Activated T-cell treated with anti-CD3 and anti-CD28 coated beads, Interleukin-2, amount 50 U/mL, for 72 hours (primary cell): ENCODE data around the gene THSD4. TPM values are rescaled to one million over a fixed set of nuclear protein-coding genes. Genes with fewer than 3 reads are reported as not detected.

Source experiments
- ATAC-seq, 2 donors: fragments of 150-1000 bp; cut with Tn5 transposase; replicated peaks in 1 of 2; 2 replicates each; pipeline ENCODE4 v1.10.0; 2021; ENCODE audit warnings: moderate library complexity in 2 of 2, mild to moderate bottlenecking in 1 of 2
- DNase-seq, 2 donors: peaks; one replicate each; pipeline ENCODE4 v3.0.0; 2021 to 2022; ENCODE audit warnings: mixed read lengths in 1 of 2
- H3K27ac Mint-ChIP-seq: one replicate; pipeline ENCODE4 v1.8.0; 2022; ENCODE audit warnings: mild to moderate bottlenecking, moderate library complexity, mixed read lengths
- H3K27me3 Mint-ChIP-seq: one replicate; pipeline ENCODE4 v1.8.0; 2022; ENCODE audit warnings: low read depth, mixed read lengths
- H3K36me3 Mint-ChIP-seq, 2 donors: one replicate each; pipeline ENCODE4 v1.8.0; 2022; ENCODE audit warnings: mixed read lengths in 2 of 2, mild to moderate bottlenecking in 1 of 2; ENCODE audit not compliant: insufficient read depth in 2 of 2
- H3K4me1 Mint-ChIP-seq: one replicate; pipeline ENCODE4 v1.8.0; 2022; ENCODE audit warnings: low read depth, mixed read lengths
- H3K4me3 Mint-ChIP-seq, 2 donors: one replicate each; pipeline ENCODE4 v1.8.0; 2022; ENCODE audit warnings: mild to moderate bottlenecking in 2 of 2, mixed read lengths in 2 of 2, moderate library complexity in 2 of 2
- H3K9me3 Mint-ChIP-seq, 2 donors: one replicate each; pipeline ENCODE4 v1.8.0; 2022; ENCODE audit warnings: mixed read lengths in 2 of 2
- total RNA-seq, 2 donors: library from RNA; stranded (reverse); gene quantifications; one replicate each; pipeline ENCODE4 v1.2.3, GENCODE V29; 2022

Gene THSD4
- total RNA-seq, 2 donors from 2014 or later: not detected

GRCh38 chr15:71328453-71328852 lies 213.2 kb downstream of the THSD4 start:
- Mint-ChIP-seq H3K27me3 (peaks cover 12% of the 10 kb centered on the region), H3K36me3 (no peaks in the 10 kb centered on the region), H3K27ac (peak overlapping the region; percentile 6), H3K4me1 (peaks cover 3% of the 10 kb centered on the region), H3K9me3 (no peaks in the 10 kb centered on the region), H3K4me3 (no peak overlapping the region)
- ATAC-seq: no peak
- DNase-seq: no peak

GRCh38 chr15:71329041-71329440 lies 213.8 kb downstream of the THSD4 start:
- H3K27ac Mint-ChIP-seq: no peak overlapping the region
- no peak for ATAC-seq
- no peak overlapping the region for H3K4me3 Mint-ChIP-seq
- peaks cover 8% of the 10 kb centered on the region for H3K4me1 Mint-ChIP-seq
- DNase-seq: no peak
- H3K36me3 Mint-ChIP-seq: no peaks in the 10 kb centered on the region
- peaks cover 12% of the 10 kb centered on the region for H3K27me3 Mint-ChIP-seq
- H3K9me3 Mint-ChIP-seq: no peaks in the 10 kb centered on the region

GRCh38 chr15:71329497-71330260 lies 214.4 kb downstream of the THSD4 start:
- Mint-ChIP-seq H3K27me3 (peaks cover 9% of the 10 kb centered on the region), H3K4me1 (peaks cover 10% of the 10 kb centered on the region), H3K9me3 (no peaks in the 10 kb centered on the region), H3K36me3 (no peaks in the 10 kb centered on the region), H3K27ac (no peak overlapping the region), H3K4me3 (no peak overlapping the region)
- ATAC-seq: peak in 1 of 2 donors; percentile 30
- DNase-seq: no peak

GRCh38 chr15:71330638-71331162 lies 215.4 kb downstream of the THSD4 start:
- Mint-ChIP-seq H3K36me3 (no peaks in the 10 kb centered on the region), H3K4me1 (peaks cover 10% of the 10 kb centered on the region), H3K9me3 (no peaks in the 10 kb centered on the region), H3K27ac (no peak overlapping the region), H3K4me3 (no peak overlapping the region), H3K27me3 (peaks cover 5% of the 10 kb centered on the region)
- no peak for DNase-seq
- no peak for ATAC-seq

GRCh38 chr15:71331173-71331572 lies 215.9 kb downstream of the THSD4 start:
- Mint-ChIP-seq H3K9me3 (no peaks in the 10 kb centered on the region), H3K4me1 (peaks cover 10% of the 10 kb centered on the region), H3K27ac (no peak overlapping the region), H3K27me3 (peaks cover 5% of the 10 kb centered on the region), H3K4me3 (no peak overlapping the region), H3K36me3 (no peaks in the 10 kb centered on the region)
- DNase-seq (no peak), ATAC-seq (no peak)

GRCh38 chr15:71332431-71333004 lies 217.2 kb downstream of the THSD4 start:
- Mint-ChIP-seq H3K27me3 (peaks cover 11% of the 10 kb centered on the region), H3K27ac (no peak overlapping the region), H3K36me3 (no peaks in the 10 kb centered on the region), H3K4me1 (peaks cover 10% of the 10 kb centered on the region), H3K9me3 (no peaks in the 10 kb centered on the region), H3K4me3 (no peak overlapping the region)
- no peak for ATAC-seq
- no peak for DNase-seq

- ATAC-seq: no peak
- peaks cover 10% of the 10 kb centered on the region for H3K4me1 Mint-ChIP-seq
- no peak overlapping the region for H3K4me3 Mint-ChIP-seq
- H3K9me3 Mint-ChIP-seq: no peaks in the 10 kb centered on the region
- H3K36me3 Mint-ChIP-seq: no peaks in the 10 kb centered on the region
- peaks cover 11% of the 10 kb centered on the region for H3K27me3 Mint-ChIP-seq
- no peak for DNase-seq
- H3K27ac Mint-ChIP-seq: peak overlapping the region; percentile 25
Observed at GRCh38 chr15:71333136-71333700, 217.9 kb downstream of the THSD4 start.

GRCh38 chr15:71333839-71334238 lies 218.6 kb downstream of the THSD4 start:
- peak overlapping the region; percentile 25 for H3K27ac Mint-ChIP-seq
- H3K9me3 Mint-ChIP-seq: no peaks in the 10 kb centered on the region
- H3K36me3 Mint-ChIP-seq: no peaks in the 10 kb centered on the region

GRCh38 chr15:71334434-71334833 lies 219.2 kb downstream of the THSD4 start:
- H3K27me3 Mint-ChIP-seq: peaks cover 11% of the 10 kb centered on the region
- H3K36me3 Mint-ChIP-seq: no peaks in the 10 kb centered on the region
- peaks cover 10% of the 10 kb centered on the region for H3K4me1 Mint-ChIP-seq
- H3K27ac Mint-ChIP-seq: no peak overlapping the region
- DNase-seq: no peak
- ATAC-seq: no peak
- no peaks in the 10 kb centered on the region for H3K9me3 Mint-ChIP-seq
- no peak overlapping the region for H3K4me3 Mint-ChIP-seq

More at GRCh38 chr15:71333839-71334238, 218.6 kb downstream of the THSD4 start:
- H3K4me1 Mint-ChIP-seq: peaks cover 10% of the 10 kb centered on the region
- peak in 1 of 2 donors; percentile 0 for DNase-seq
- H3K4me3 Mint-ChIP-seq: peak overlapping the region in 1 of 2 donors; percentile 13
- H3K27me3 Mint-ChIP-seq: peaks cover 11% of the 10 kb centered on the region
- ATAC-seq: peak; percentile 63 to 86

- DNase-seq: no peak
- Mint-ChIP-seq H3K27me3 (peaks cover 11% of the 10 kb centered on the region), H3K27ac (no peak overlapping the region), H3K9me3 (no peaks in the 10 kb centered on the region), H3K4me3 (no peak overlapping the region), H3K4me1 (peaks cover 10% of the 10 kb centered on the region), H3K36me3 (no peaks in the 10 kb centered on the region)
- no peak for ATAC-seq
Observed at GRCh38 chr15:71334873-71335272, 219.6 kb downstream of the THSD4 start.

- ATAC-seq: no peak
- DNase-seq: no peak
- no peak overlapping the region for H3K27ac Mint-ChIP-seq
- H3K4me3 Mint-ChIP-seq: no peak overlapping the region
- no peaks in the 10 kb centered on the region for H3K36me3 Mint-ChIP-seq
- H3K9me3 Mint-ChIP-seq: no peaks in the 10 kb centered on the region
- peaks cover 10% of the 10 kb centered on the region for H3K4me1 Mint-ChIP-seq
- peaks cover 11% of the 10 kb centered on the region for H3K27me3 Mint-ChIP-seq
Observed at GRCh38 chr15:71335591-71335990, 220.3 kb downstream of the THSD4 start.

GRCh38 chr15:71336671-71337070 lies 221.4 kb downstream of the THSD4 start:
- DNase-seq: no peak
- ATAC-seq: no peak
- Mint-ChIP-seq H3K27me3 (peaks cover 6% of the 10 kb centered on the region), H3K27ac (no peak overlapping the region), H3K9me3 (no peaks in the 10 kb centered on the region), H3K4me1 (peaks cover 10% of the 10 kb centered on the region), H3K4me3 (no peak overlapping the region), H3K36me3 (no peaks in the 10 kb centered on the region)

GRCh38 chr15:71337197-71337845 lies 222.1 kb downstream of the THSD4 start:
- Mint-ChIP-seq H3K27me3 (peaks cover 6% of the 10 kb centered on the region), H3K9me3 (no peaks in the 10 kb centered on the region), H3K4me1 (peaks cover 10% of the 10 kb centered on the region), H3K36me3 (no peaks in the 10 kb centered on the region), H3K27ac (no peak overlapping the region), H3K4me3 (no peak overlapping the region)
- DNase-seq (no peak), ATAC-seq (no peak)
